Stimulated activated naive B cell treated with anti-CD40 and anti-IgM and Interleukin-4, amounts not matched to agents 10 μg/mL and 1 μg/mL and 100 μg/mL, for 72 hours (primary cell): ENCODE results near the gene PODNL1.
A peak's percentile ranks its signal among the peaks of the same experiment; 100 is the strongest.
"Not testable (repeated sequence)": the region's sequence is repeated elsewhere in the genome, so short reads cannot be mapped to it uniquely, and the experiment has no call there.

Source experiments
- ATAC-seq, 2 donors: fragments of 150-1000 bp; cut with Tn5 transposase; replicated peaks; 2 replicates each; pipeline ENCODE4 v1.10.0; 2021; ENCODE audit warnings: moderate library complexity in 1 of 2
- DNase-seq: peaks from one replicate; pipeline ENCODE4 v3.0.0; 2021
- H3K27ac Mint-ChIP-seq: one replicate; pipeline ENCODE4 v1.8.0; 2022; ENCODE audit warnings: mild to moderate bottlenecking, mixed read lengths
- H3K27me3 Mint-ChIP-seq, 2 donors: one replicate each; pipeline ENCODE4 v1.8.0; 2022; ENCODE audit warnings: mixed read lengths in 2 of 2
- H3K36me3 Mint-ChIP-seq, 2 donors: one replicate each; pipeline ENCODE4 v1.8.0; 2022; ENCODE audit warnings: mixed read lengths in 2 of 2, mild to moderate bottlenecking in 1 of 2
- H3K4me1 Mint-ChIP-seq, 2 donors: one replicate each; pipeline ENCODE4 v1.8.0; 2022; ENCODE audit warnings: mixed read lengths in 2 of 2, mild to moderate bottlenecking in 1 of 2
- H3K4me3 Mint-ChIP-seq, 2 donors: one replicate each; pipeline ENCODE4 v1.8.0; 2022; ENCODE audit warnings: mild to moderate bottlenecking in 2 of 2, mixed read lengths in 2 of 2, moderate library complexity in 1 of 2
- H3K9me3 Mint-ChIP-seq, 2 donors: one replicate each; pipeline ENCODE4 v1.8.0; 2022; ENCODE audit warnings: mixed read lengths in 2 of 2, mild to moderate bottlenecking in 1 of 2

Gene PODNL1

DNA sequence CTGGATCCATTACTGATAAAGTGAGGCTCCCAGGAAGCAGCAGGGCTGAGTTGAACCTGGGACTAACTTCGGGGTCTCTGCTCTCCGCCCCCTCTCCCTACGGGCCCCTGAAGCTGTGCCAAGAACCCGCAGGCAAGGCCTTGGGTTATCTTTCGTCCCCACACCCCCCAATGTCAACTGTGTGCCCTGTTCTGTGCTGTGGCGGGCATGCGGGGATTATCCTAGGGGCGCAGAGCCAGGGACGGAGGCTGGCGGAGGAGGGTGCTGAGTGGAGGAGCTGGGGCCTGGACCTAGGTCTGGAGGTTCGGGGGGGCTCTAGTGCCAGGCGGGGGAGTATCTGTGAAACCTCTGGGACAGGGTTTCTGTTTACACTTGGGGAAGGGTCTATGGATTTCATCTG lies 41.5 kb upstream of the PODNL1 start:
- Mint-ChIP-seq H3K27me3 (no peaks in the 10 kb centered on the region), H3K36me3 (peaks cover 33 to 43% of the 10 kb centered on the region in 2 donors), H3K4me1 (peaks cover 23 to 32% of the 10 kb centered on the region in 2 donors), H3K9me3 (no peaks in the 10 kb centered on the region), H3K27ac (no peak overlapping the region), H3K4me3 (no peak overlapping the region)
- DNase-seq (no peak), ATAC-seq (no peak)

DNA sequence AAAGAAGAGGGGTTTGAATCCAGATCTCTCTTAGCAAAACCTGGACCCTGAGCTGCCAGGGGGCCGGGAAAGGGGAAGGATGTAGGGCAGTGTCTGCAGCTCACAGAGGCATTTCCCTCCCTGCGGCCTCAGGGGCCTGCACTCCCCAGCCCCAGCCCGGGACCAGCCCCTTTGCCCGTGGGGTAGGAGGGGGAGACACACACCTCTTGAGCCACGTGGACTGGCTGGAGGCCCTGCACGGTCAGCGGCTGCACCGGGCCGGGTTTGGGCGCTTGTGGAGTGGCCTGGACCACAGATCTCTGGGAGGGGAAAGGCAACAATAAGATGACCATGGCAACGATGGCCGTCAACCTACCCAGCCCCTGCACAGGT lies 41.0 kb upstream of the PODNL1 start:
- ATAC-seq, result peak; percentile 44 to 47
- Mint-ChIP-seq H3K36me3 (peaks cover 37 to 45% of the 10 kb centered on the region in 2 donors), H3K27ac (no peak overlapping the region), H3K4me1 (peaks cover 25 to 32% of the 10 kb centered on the region in 2 donors), H3K27me3 (no peaks in the 10 kb centered on the region), H3K9me3 (no peaks in the 10 kb centered on the region), H3K4me3 (peak overlapping the region; percentile 46 to 63)
- no peak for DNase-seq

DNA sequence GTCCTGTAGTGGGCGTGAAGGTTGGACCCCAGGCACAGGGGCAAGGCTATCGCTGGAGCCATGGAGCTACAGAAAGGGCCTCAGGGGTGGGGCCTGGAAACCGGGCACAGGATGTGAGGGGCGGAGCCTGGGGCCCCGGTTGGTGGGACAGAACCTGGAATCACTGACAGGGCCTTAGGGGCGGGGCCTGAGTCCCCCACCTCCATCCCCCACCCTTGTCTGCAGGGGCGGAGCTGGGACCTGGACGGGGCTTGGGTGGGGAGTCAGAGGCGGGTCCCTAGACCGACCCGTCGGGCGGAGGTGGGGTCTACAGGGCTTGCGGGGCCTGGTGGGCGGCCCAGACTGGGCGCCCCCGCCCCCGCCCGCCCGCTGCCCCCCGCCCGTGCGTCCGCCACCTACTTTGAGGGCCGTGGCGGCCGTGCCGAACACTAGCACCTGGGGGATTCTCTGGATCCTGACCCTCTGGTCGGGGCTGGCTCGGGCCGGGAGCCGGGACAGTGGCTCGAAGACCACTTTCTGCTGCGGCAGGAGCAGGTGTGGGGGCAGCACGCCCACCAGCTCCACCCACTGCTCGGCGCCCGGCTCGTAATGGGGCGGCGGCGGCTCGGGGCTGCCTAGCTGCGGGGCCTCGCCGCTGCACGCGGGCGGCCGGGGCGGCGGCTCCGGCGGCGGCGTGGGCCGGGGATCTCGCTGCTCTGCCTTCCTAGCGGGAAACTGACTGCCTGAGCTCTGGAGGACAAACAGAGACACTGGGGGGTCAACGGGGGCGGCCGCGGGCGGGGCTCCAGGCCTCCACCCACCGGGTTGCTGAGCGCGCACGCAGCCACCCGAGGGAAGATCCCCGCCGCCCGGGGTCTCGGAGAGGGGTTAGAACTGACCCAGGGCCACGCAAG lies 40.4 kb upstream of the PODNL1 start:
- Mint-ChIP-seq H3K36me3 (peaks cover 41 to 50% of the 10 kb centered on the region in 2 donors), H3K27ac (peak overlapping the region; percentile 80), H3K9me3 (no peaks in the 10 kb centered on the region), H3K4me3 (peak overlapping the region; percentile 63 to 65), H3K4me1 (peaks cover 28 to 32% of the 10 kb centered on the region in 2 donors), H3K27me3 (no peaks in the 10 kb centered on the region)
- no peak for DNase-seq
- peak; percentile 47 to 51 for ATAC-seq

- H3K27ac Mint-ChIP-seq, result peak overlapping the region; percentile 80
- no peaks in the 10 kb centered on the region for H3K9me3 Mint-ChIP-seq
- DNase-seq, result no peak
- peaks cover 41 to 52% of the 10 kb centered on the region in 2 donors for H3K36me3 Mint-ChIP-seq
- ATAC-seq, result no peak
- peak overlapping the region in 1 of 2 donors; percentile 61 for H3K4me3 Mint-ChIP-seq
- H3K27me3 Mint-ChIP-seq, result no peaks in the 10 kb centered on the region
- peaks cover 28 to 32% of the 10 kb centered on the region in 2 donors for H3K4me1 Mint-ChIP-seq
Measured at GRCh38 chr19:13977803-13978202, 39.6 kb upstream of the PODNL1 start.

DNA sequence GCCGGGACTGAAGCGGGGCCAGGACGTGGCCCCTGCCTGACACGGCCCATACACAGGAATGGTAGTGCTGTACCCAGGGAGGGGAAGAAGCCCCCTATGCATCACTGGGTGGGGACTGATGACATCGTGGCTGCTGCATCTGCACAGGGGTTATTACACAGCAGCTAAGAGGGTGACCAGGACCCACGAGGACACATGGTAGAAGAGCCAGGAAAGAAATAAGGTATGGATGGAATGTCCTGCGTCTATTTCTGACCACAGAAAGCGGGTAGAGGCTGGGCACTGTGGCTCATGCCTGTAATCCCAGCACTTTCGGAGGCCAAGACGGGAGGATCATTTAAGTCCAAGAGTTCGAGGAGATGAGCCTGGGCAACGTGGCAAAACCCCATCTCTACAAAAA lies 38.2 kb upstream of the PODNL1 start:
- Mint-ChIP-seq H3K27ac (no peak overlapping the region), H3K36me3 (peaks cover 36 to 44% of the 10 kb centered on the region in 2 donors), H3K9me3 (no peaks in the 10 kb centered on the region), H3K27me3 (no peaks in the 10 kb centered on the region), H3K4me3 (no peak overlapping the region), H3K4me1 (peaks cover 23 to 26% of the 10 kb centered on the region in 2 donors)
- DNase-seq, result no peak
- ATAC-seq, result no peak

DNA sequence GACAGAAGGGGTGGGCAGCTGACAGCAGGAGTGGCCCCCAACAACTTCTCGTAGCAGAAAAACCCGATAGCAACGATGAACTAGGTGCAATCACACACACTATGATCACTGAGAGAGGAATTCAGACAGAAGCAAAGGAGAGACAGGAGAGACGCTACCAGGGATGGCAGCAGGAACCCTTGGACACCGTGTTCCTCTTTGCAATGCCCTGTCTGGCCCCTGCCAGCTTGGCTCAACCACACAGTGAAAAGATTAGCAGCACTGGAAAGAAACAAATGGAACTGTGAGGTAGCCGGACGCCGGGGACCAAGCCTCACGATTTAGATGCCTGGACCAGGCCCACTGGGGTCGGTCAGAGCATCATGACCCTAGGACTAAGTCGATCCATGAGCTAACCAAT lies 37.7 kb upstream of the PODNL1 start:
- H3K4me1 Mint-ChIP-seq, result peaks cover 19 to 24% of the 10 kb centered on the region in 2 donors
- ATAC-seq (no peak), DNase-seq (no peak)
- no peak overlapping the region for H3K4me3 Mint-ChIP-seq
- no peaks in the 10 kb centered on the region for H3K27me3 Mint-ChIP-seq
- no peak overlapping the region for H3K27ac Mint-ChIP-seq
- no peaks in the 10 kb centered on the region for H3K9me3 Mint-ChIP-seq
- H3K36me3 Mint-ChIP-seq, result peaks cover 33 to 42% of the 10 kb centered on the region in 2 donors

DNA sequence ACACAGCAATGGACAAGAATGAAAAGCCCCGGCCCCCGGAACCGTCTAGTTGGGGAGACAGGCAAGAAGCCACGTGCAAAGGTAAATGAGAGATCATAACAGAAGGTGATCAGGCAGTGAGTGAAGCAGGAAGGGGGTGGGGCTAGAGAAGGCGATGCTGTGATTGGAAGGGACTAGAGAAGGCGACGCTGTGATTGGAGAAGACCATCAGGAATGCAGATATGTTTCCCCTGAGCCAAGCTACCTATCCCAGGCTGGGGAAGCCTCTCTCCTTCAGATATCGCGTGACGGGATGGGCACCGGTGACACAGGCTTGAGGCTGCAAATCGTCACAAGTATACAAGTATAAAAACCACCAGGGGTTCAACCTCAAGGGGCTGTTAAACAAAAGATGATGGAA lies 35.9 kb upstream of the PODNL1 start:
- H3K4me3 Mint-ChIP-seq, result no peak overlapping the region
- H3K36me3 Mint-ChIP-seq, result peaks cover 35 to 43% of the 10 kb centered on the region in 2 donors
- H3K4me1 Mint-ChIP-seq, result peaks cover 12 to 15% of the 10 kb centered on the region in 2 donors
- DNase-seq (no peak), ATAC-seq (peak in 1 of 2 donors; percentile 52)
- no peaks in the 10 kb centered on the region for H3K27me3 Mint-ChIP-seq
- no peak overlapping the region for H3K27ac Mint-ChIP-seq
- H3K9me3 Mint-ChIP-seq, result no peaks in the 10 kb centered on the region

- DNase-seq, result not testable (repeated sequence)
- peaks cover 39 to 49% of the 10 kb centered on the region in 2 donors for H3K36me3 Mint-ChIP-seq
Measured at GRCh38 chr19:13973479-13973878, 35.3 kb upstream of the PODNL1 start.

GRCh38 chr19:13972368-13973155 lies 34.3 kb upstream of the PODNL1 start:
- ATAC-seq (no peak), DNase-seq (no peak)
- Mint-ChIP-seq H3K27me3 (no peaks in the 10 kb centered on the region), H3K4me3 (no peak overlapping the region), H3K27ac (peak overlapping the region; percentile 22), H3K9me3 (no peaks in the 10 kb centered on the region), H3K4me1 (peaks cover 5 to 7% of the 10 kb centered on the region in 2 donors), H3K36me3 (peaks cover 39 to 45% of the 10 kb centered on the region in 2 donors)

More at GRCh38 chr19:13973479-13973878, 35.3 kb upstream of the PODNL1 start:
- ATAC-seq, H3K27ac Mint-ChIP-seq, H3K27me3 Mint-ChIP-seq, H3K9me3 Mint-ChIP-seq, H3K4me3 Mint-ChIP-seq: not testable (repeated sequence)
- peaks cover 12 to 13% of the 10 kb centered on the region in 2 donors for H3K4me1 Mint-ChIP-seq

- H3K36me3 Mint-ChIP-seq, result peaks cover 36 to 52% of the 10 kb centered on the region in 2 donors
- DNase-seq, H3K27me3 Mint-ChIP-seq, H3K4me1 Mint-ChIP-seq, H3K9me3 Mint-ChIP-seq, H3K4me3 Mint-ChIP-seq, H3K27ac Mint-ChIP-seq, ATAC-seq: not testable (repeated sequence)
Measured at GRCh38 chr19:13971868-13972267, 33.7 kb upstream of the PODNL1 start.

DNA sequence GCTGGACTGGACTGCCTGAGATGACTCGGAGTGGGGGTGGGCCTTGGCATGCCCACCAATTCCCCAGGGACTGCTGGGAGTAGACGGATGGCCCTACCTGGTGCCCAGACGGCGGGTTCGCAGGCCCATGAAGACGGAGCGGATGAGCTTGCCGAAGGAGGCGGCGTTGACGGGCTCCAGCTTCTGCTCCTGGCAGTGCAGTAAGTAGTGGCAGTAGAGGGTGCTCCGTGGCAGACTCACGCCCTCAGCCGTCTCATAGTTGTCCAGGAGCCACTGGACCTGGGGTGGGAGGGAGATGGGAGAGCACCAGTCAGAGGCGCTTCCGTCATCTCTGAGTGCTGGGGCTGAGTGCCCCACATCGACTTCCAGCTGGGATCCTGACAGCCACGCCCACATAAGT lies 31.7 kb upstream of the PODNL1 start:
- no peaks in the 10 kb centered on the region for H3K9me3 Mint-ChIP-seq
- DNase-seq (no peak), ATAC-seq (no peak)
- H3K27ac Mint-ChIP-seq, result no peak overlapping the region
- no peak overlapping the region for H3K4me3 Mint-ChIP-seq
- H3K4me1 Mint-ChIP-seq, result peaks cover 0 to 5% of the 10 kb centered on the region in 2 donors
- H3K36me3 Mint-ChIP-seq, result peaks cover 24 to 34% of the 10 kb centered on the region in 2 donors
- H3K27me3 Mint-ChIP-seq, result no peaks in the 10 kb centered on the region

- no peaks in the 10 kb centered on the region for H3K27me3 Mint-ChIP-seq
- H3K4me1 Mint-ChIP-seq, result peaks cover 0 to under 1% of the 10 kb centered on the region in 2 donors
- no peaks in the 10 kb centered on the region for H3K9me3 Mint-ChIP-seq
- peak overlapping the region; percentile 1 for H3K27ac Mint-ChIP-seq
- peaks cover 17 to 34% of the 10 kb centered on the region in 2 donors for H3K36me3 Mint-ChIP-seq
- ATAC-seq, result no peak
- no peak overlapping the region for H3K4me3 Mint-ChIP-seq
- DNase-seq, result no peak
Measured at GRCh38 chr19:13968999-13969398, 30.8 kb upstream of the PODNL1 start.

DNA sequence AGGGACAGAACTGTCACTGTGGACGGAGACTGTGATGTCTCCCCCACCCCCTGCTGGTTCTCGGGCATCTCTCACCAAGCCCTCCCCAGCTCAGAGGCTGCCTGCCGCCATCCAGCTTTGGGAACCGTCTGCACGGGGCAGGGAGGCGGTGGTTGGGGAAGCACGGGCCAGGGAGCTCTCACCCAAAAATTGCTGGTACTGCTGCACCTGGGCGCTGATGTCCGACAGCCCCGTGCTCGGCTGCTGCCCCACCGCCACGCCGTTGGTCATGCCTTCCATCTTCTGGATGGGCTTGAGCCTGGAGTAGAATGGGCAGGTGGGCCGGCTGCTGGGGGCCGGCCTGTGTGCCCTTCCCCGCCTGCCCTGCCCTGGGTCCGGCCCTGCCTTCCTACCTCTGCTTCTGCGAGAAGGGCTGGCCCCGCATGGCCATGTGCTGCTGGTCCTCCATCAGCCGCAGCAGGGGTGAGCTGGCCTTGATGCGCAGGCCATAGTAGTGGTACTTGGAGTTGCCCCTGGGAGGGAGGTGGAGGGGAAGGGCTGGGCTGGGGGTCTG lies 30.2 kb upstream of the PODNL1 start:
- ATAC-seq (no peak), DNase-seq (no peak)
- H3K4me3 Mint-ChIP-seq, result no peak overlapping the region
- H3K4me1 Mint-ChIP-seq, result no peaks in the 10 kb centered on the region
- no peaks in the 10 kb centered on the region for H3K9me3 Mint-ChIP-seq
- peaks cover 16 to 32% of the 10 kb centered on the region in 2 donors for H3K36me3 Mint-ChIP-seq
- H3K27ac Mint-ChIP-seq, result no peak overlapping the region
- H3K27me3 Mint-ChIP-seq, result no peaks in the 10 kb centered on the region

DNA sequence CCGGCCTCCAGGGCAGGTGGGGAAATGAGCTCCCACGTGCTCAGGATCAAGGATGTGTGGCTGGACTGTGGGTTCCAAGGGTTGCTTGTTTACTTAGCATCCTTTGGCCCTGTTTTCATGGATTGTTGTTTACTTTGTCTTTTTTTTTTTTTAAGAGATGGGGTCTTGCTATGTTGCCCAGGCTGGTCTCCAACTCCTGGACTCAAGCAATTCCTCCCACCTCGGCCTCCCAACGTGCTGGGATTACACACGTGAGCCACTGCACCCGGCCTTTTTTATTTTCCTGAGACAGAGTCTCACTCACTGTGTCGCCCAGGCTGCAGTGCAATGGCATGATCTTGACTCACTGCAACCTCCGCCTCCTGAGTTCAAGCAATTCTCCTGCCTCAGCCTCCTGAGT lies 29.0 kb upstream of the PODNL1 start:
- H3K27me3 Mint-ChIP-seq, H3K4me1 Mint-ChIP-seq, H3K9me3 Mint-ChIP-seq, ATAC-seq, H3K27ac Mint-ChIP-seq, H3K4me3 Mint-ChIP-seq, DNase-seq: not testable (repeated sequence)
- H3K36me3 Mint-ChIP-seq, result peaks cover 11 to 25% of the 10 kb centered on the region in 2 donors
